ENCODE data around the gene LDLRAP1. TPM values are rescaled to one million over a fixed set of nuclear protein-coding genes. Genes with fewer than 3 reads are reported as not detected.
"Not testable (repeated sequence)": the region's sequence is repeated elsewhere in the genome, so short reads cannot be mapped to it uniquely, and the experiment has no call there.

Gene LDLRAP1
- total RNA-seq, 1 donor from 2014 or later: 6.3 TPM

DNA sequence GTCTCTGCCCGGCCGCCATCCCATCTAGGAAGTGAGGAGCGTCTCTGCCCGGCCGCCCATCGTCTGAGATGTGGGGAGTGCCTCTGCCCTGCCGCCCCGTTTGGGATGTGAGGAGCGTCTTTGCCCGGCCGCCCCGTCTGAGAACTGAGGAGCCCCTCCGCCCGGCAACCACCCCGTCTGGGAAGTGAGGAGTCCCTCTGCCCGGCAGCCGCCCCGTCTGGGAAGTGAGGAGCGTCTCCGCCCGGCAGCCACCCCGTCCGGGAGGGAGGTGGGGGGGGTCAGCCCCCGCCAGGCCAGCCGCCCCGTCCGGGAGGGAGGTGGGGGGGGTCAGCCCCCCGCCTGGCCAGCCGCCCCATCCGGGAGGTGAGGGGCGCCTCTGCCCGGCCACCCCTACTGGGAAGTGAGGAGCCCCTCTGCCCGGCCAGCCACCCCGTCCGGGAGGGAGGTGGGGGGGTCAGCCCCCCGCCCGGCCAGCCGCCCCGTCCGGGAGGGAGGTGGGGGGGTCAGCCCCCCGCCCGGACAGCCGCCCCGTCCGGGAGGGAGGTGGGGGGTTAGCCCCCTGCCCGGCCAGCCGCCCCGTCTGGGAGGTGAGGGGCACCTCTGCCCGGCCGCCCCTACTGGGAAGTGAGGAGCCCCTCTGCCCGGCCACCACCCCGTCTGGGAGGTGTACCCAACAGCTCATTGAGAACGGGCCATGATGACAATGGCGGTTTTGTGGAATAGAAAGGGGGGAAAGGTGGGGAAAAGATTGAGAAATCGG is 60.6 kb downstream of the LDLRAP1 start:
- not testable (repeated sequence) for H3K4me1 Mint-ChIP-seq (ENCODE audit: low read depth); H3K9me3 Mint-ChIP-seq
- H3K27me3 Mint-ChIP-seq (ENCODE audit: low read depth): peaks cover 45% of the 10 kb centered on the region

DNA sequence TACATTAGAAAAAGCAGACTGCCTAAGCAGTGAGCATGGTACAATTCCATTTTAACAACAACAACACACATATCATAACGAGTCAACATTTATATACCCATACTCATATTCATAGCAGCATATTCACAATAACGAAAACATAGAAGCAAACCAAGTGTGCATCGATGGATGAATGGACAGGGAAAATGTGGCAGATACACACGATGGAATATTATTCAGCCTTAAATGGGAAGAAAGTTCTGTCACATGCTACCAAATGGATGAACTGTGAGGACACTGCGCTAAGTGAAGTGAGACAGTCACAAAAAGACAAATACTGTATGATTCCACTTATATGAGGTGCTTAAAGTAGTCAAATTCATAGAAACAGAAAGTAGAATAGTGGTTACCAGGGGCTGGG is 63.7 kb downstream of the LDLRAP1 start:
- no peak overlapping the region for H3K27ac Mint-ChIP-seq
- peaks cover 56% of the 10 kb centered on the region for H3K27me3 Mint-ChIP-seq (ENCODE audit: low read depth)
- DNase-seq (ENCODE audit: low spot score): no peak

More for the DNA sequence above, 60.6 kb downstream of the LDLRAP1 start:
- H3K4me3 Mint-ChIP-seq (ENCODE audit: low read depth); H3K36me3 Mint-ChIP-seq (ENCODE audit: low read depth); DNase-seq (ENCODE audit: low spot score); H3K27ac Mint-ChIP-seq; intact Hi-C loops (cut with micrococcal nuclease): not testable (repeated sequence)

DNA sequence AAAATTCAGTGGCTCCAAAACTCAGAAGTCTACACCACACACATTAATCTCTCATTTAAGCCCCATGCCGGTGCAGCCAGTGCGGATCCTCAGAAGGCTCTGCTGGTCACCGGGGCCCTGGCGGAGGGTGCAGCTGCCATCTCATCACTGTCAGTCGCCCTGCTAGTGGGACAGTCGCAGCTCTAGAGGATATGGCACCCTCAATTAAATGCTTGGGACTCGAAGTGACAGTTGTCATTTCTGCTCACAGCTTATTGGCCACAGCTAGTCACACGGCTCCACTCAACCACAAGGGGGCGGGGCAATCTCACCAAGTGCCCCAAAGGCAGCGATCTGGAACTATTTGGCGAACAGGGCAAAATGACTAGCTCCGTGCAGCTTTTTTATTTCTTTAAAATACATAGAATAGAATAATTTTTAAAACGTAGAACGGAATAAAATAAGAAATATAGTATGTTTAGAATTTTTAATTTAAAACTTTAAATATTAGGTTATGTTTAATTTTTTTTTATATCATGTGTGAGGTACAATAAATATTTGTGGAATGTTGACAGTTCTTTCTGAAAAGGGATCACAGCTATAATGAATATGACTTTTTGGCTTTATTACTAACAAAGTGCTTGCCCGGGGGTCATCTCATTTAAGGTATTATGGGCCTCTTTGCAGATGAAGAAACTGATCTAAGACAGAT is 65.2 kb downstream of the LDLRAP1 start:
- no peaks in the 10 kb centered on the region for H3K4me1 Mint-ChIP-seq (ENCODE audit: low read depth)
- DNase-seq (ENCODE audit: low spot score): peak; percentile 80
- no peaks in the 10 kb centered on the region for H3K9me3 Mint-ChIP-seq
- peaks cover 69% of the 10 kb centered on the region for H3K27me3 Mint-ChIP-seq (ENCODE audit: low read depth)
- intact Hi-C loops (cut with micrococcal nuclease): loop anchor here (5.0 kb wide), 1 partner anchor 34 kb away; no protein-coding TSS in a partner anchor
- no peaks in the 10 kb centered on the region for H3K36me3 Mint-ChIP-seq (ENCODE audit: low read depth)
- no peak overlapping the region for H3K4me3 Mint-ChIP-seq (ENCODE audit: low read depth)
- H3K27ac Mint-ChIP-seq: no peak overlapping the region

More for the DNA sequence above, 63.7 kb downstream of the LDLRAP1 start:
- H3K4me3 Mint-ChIP-seq (ENCODE audit: low read depth): no peak overlapping the region
- no peaks in the 10 kb centered on the region for H3K9me3 Mint-ChIP-seq
- intact Hi-C loops (cut with micrococcal nuclease): loop anchor here (5.0 kb wide), 1 partner anchor 35 kb away; no protein-coding TSS in a partner anchor
- H3K4me1 Mint-ChIP-seq (ENCODE audit: low read depth): no peaks in the 10 kb centered on the region
- no peaks in the 10 kb centered on the region for H3K36me3 Mint-ChIP-seq (ENCODE audit: low read depth)

DNA sequence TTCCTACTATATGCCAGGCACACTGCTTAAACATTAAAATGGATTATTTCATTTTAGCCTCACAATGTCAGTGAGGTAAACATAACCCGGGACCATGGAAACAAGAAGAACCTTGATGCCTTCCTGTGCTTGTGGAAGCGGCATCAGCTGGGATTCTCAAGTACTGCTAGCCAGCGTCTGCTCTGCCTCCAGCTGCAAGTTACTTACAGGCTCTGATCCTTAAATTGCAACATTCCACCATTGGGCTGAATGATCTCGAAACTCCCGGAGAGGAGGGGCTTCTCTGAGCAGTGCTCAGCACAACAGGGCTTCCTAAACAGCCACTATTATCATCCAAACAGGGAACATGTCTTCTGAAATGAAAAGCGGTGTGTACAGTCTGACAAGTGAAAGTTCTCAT is 66.5 kb downstream of the LDLRAP1 start:
- no peak overlapping the region for H3K4me3 Mint-ChIP-seq (ENCODE audit: low read depth)
- peaks cover 76% of the 10 kb centered on the region for H3K27me3 Mint-ChIP-seq (ENCODE audit: low read depth)
- H3K9me3 Mint-ChIP-seq: no peaks in the 10 kb centered on the region
- no peak for DNase-seq (ENCODE audit: low spot score)
- intact Hi-C loops (cut with micrococcal nuclease): loop anchor here (2.0 to 5.0 kb wide), 2 partner anchors 32 to 187 kb away; no protein-coding TSS in a partner anchor
- H3K27ac Mint-ChIP-seq: no peak overlapping the region
- peaks cover 6% of the 10 kb centered on the region for H3K4me1 Mint-ChIP-seq (ENCODE audit: low read depth)
- no peaks in the 10 kb centered on the region for H3K36me3 Mint-ChIP-seq (ENCODE audit: low read depth)

DNA sequence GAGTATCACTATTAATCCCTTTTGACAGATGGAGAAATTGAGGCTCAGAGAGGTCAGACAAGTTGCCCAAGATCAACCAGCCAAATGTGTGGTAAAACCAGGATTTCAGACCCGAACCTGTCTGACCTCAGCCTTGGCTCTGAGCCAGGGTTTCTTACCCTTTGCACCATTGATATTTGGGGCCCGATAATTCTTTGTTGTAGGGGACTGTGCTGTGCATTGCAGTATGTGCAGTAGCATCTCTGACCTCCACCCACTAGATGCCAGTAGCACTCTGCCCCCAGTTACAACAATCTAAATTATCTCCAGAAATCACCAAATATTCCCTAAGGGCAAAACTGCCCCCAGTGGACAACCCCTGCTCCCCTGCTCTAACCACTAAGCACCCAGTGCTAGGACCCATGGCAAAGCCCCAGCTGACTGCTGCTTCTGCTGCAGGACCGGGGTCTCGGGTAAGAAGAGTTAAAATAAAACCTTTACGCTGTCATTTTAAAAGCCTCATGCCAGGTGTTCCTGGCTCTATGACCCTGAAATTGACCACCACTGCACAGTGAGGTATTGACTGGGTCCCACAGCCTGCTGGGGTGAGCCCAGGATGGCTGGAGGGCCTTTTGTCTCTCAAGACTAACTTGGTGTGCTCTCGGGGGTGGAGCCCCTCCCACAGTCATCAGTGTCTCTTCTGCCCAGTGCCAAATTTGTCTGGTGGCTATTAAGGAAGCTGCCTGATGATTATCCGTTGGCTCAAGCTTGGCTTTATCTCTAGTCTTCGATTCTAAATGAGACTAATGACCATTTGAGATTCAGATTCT is 67.6 kb downstream of the LDLRAP1 start:
- DNase-seq (ENCODE audit: low spot score): no peak
- intact Hi-C loops (cut with micrococcal nuclease): loop anchor here (2.0 kb wide), 1 partner anchor 186 kb away; no protein-coding TSS in a partner anchor
- no peaks in the 10 kb centered on the region for H3K36me3 Mint-ChIP-seq (ENCODE audit: low read depth)
- H3K9me3 Mint-ChIP-seq: no peaks in the 10 kb centered on the region
- peaks cover 74% of the 10 kb centered on the region for H3K27me3 Mint-ChIP-seq (ENCODE audit: low read depth)
- peaks cover 16% of the 10 kb centered on the region for H3K4me1 Mint-ChIP-seq (ENCODE audit: low read depth)
- H3K27ac Mint-ChIP-seq: no peak overlapping the region
- no peak overlapping the region for H3K4me3 Mint-ChIP-seq (ENCODE audit: low read depth)

DNA sequence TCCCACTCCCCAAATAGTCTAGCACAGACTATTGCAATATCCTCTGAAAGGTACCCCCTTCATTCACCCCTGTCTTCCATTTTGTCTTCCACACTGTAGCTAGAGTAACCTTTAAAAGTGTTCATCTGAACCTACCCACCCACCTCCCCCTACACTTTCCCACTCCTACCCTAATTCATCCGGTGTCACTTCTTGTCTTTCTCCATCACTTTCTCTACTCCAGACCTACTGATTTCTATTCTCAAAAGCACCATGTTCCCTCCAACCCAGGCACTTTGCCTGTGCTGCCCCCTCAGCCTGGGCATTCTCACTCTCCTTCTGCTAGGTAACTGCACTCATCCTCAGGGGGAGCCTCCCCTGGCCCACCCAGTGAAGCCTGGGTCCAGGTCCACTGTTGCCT is 68.4 kb downstream of the LDLRAP1 start:
- intact Hi-C loops (cut with micrococcal nuclease): loop anchor here (2.0 kb wide), 1 partner anchor 185 kb away; no protein-coding TSS in a partner anchor
- H3K9me3 Mint-ChIP-seq: no peaks in the 10 kb centered on the region
- no peak for DNase-seq (ENCODE audit: low spot score)
- peaks cover 16% of the 10 kb centered on the region for H3K4me1 Mint-ChIP-seq (ENCODE audit: low read depth)
- peaks cover 66% of the 10 kb centered on the region for H3K27me3 Mint-ChIP-seq (ENCODE audit: low read depth)
- no peak overlapping the region for H3K4me3 Mint-ChIP-seq (ENCODE audit: low read depth)
- no peak overlapping the region for H3K27ac Mint-ChIP-seq
- H3K36me3 Mint-ChIP-seq (ENCODE audit: low read depth): no peaks in the 10 kb centered on the region

DNA sequence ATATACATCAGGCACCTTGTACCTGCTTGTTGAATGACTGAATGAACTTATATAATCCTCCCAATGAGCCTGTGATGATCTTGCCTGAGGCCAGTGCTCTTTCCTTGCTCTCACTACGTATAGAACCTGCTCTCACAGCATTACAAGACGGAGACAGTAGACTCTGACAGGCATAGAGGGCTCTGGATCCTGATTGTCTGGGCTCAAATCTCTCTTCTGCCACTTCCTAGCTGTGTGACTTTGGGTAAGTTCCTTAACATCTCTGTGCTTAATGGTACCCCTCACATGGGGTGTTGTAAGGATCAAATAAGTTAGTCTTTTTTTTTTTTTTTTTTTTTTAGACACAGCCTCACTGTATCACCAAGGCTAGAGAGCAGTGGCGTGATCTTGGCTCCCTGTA is 69.0 kb downstream of the LDLRAP1 start:
- H3K27ac Mint-ChIP-seq: no peak overlapping the region
- H3K9me3 Mint-ChIP-seq: no peaks in the 10 kb centered on the region
- no peak overlapping the region for H3K4me3 Mint-ChIP-seq (ENCODE audit: low read depth)
- intact Hi-C loops (cut with micrococcal nuclease): no loop called here
- peaks cover 60% of the 10 kb centered on the region for H3K27me3 Mint-ChIP-seq (ENCODE audit: low read depth)
- no peaks in the 10 kb centered on the region for H3K36me3 Mint-ChIP-seq (ENCODE audit: low read depth)
- no peak for DNase-seq (ENCODE audit: low spot score)
- H3K4me1 Mint-ChIP-seq (ENCODE audit: low read depth): peaks cover 16% of the 10 kb centered on the region

DNA sequence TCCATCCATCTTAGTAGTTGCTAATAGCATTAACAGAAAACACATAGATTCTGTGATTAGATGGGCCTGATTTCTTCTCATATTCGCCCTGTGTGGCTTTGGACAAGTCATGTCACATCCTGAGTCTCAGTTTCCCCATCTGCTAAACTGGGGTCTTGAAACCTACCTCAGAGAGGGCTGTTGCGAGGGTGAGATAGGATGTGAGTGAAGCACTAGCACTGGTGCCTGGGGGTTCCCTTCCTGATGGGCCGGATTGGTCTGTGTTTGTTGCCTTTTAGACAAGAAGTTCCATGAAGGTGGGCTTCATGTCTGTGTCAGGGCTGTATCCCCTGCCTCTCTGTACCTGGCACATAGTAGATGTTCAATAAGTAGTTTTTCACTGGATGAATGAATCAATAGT is 69.7 kb downstream of the LDLRAP1 start:
- Mint-ChIP-seq H3K4me1 (ENCODE audit: low read depth) (peaks cover 16% of the 10 kb centered on the region), H3K9me3 (no peaks in the 10 kb centered on the region), H3K27ac (no peak overlapping the region), H3K4me3 (ENCODE audit: low read depth) (no peak overlapping the region), H3K27me3 (ENCODE audit: low read depth) (peaks cover 61% of the 10 kb centered on the region), H3K36me3 (ENCODE audit: low read depth) (no peaks in the 10 kb centered on the region)
- DNase-seq (ENCODE audit: low spot score): no peak
- intact Hi-C loops (cut with micrococcal nuclease): no loop called here

DNA sequence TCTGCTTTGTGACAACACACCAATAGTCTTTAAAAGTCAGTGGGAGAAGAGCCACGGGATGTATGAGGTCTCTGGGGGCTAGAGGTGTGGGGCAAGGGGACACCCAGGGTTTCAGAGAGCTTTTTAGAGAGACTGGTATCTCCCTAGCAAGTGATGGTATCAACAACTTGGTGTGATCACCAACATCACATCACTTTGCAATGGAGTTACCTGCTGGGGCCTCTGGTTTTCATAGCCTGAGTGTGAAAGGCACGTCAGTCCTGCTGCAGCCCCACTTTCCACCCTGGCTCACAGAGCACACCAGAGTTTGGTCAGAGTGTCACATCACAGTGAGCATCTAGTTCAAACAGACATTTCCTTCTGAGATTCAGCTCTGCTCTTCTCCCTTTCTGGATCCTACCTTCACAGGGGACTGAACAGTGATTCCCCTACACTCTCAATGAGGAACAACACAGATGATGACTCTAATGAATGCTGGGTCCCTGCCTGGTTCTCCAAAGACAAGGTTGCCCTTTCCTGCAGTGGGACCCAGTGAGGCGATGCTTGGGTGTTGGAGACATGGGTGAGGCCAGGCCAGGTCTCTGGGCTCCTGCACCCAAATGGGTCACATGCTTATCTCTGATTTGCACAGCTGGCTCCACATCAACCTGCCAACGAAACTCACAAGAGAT is 71.2 kb downstream of the LDLRAP1 start:
- Mint-ChIP-seq H3K4me3 (ENCODE audit: low read depth) (no peak overlapping the region), H3K4me1 (ENCODE audit: low read depth) (peaks cover 30% of the 10 kb centered on the region), H3K9me3 (no peaks in the 10 kb centered on the region), H3K27ac (no peak overlapping the region), H3K27me3 (ENCODE audit: low read depth) (peaks cover 66% of the 10 kb centered on the region), H3K36me3 (ENCODE audit: low read depth) (no peaks in the 10 kb centered on the region)
- no peak for DNase-seq (ENCODE audit: low spot score)
- intact Hi-C loops (cut with micrococcal nuclease): no loop called here

DNA sequence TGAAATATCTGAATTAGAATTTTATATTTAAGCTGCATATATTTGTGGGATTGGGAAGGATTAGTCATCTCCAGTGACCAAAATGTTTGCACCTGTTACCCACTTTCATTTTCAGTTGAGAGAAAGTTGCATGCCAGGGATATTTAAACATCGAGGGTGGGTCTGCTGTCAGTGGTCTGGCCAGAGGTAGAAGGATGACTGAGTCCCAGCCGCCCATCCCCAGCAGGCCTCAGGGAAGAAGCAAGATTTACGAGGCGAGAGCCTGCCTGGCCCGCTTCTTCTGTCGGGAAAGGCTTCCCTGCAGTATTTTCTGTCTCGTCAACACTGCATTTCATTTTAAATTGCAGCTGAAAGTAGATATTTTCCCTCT is 71.8 kb downstream of the LDLRAP1 start:
- H3K9me3 Mint-ChIP-seq: no peaks in the 10 kb centered on the region
- H3K4me1 Mint-ChIP-seq (ENCODE audit: low read depth): peaks cover 35% of the 10 kb centered on the region
- H3K36me3 Mint-ChIP-seq (ENCODE audit: low read depth): no peaks in the 10 kb centered on the region
- H3K27ac Mint-ChIP-seq: no peak overlapping the region
- intact Hi-C loops (cut with micrococcal nuclease): no loop called here
- H3K4me3 Mint-ChIP-seq (ENCODE audit: low read depth): no peak overlapping the region
- no peak for DNase-seq (ENCODE audit: low spot score)
- H3K27me3 Mint-ChIP-seq (ENCODE audit: low read depth): peaks cover 67% of the 10 kb centered on the region

DNA sequence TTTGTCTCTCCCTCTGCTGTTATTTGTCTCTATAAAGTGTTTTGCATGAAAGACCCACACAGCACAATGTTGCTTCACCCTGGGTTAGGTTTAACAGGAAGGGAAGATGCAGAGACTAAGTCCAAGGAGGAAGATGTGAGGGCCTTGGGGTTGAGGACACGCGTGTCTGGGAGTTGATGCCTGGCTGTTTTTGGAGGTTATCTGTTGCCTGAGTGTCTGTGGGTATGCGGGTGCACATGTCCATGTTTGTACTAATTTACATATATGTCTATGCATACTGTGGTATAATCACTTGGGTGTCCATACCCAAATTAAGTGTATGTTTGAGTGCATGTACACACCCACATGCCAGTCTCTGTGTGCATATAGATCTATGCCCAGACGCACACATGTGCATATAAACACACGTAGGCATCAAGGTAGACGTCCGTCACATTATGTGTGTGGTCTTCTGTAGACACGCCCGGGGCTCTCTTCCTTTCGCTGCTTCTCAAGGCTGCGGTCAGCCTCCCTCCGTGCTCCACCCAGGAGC is 72.2 kb downstream of the LDLRAP1 start:
- intact Hi-C loops (cut with micrococcal nuclease): no loop called here
- Mint-ChIP-seq H3K4me1 (ENCODE audit: low read depth) (peaks cover 40% of the 10 kb centered on the region), H3K27me3 (ENCODE audit: low read depth) (peaks cover 68% of the 10 kb centered on the region)

More for the DNA sequence above, 72.2 kb downstream of the LDLRAP1 start:
- no peak for DNase-seq (ENCODE audit: low spot score)
- H3K4me3 Mint-ChIP-seq (ENCODE audit: low read depth): peak overlapping the region; percentile 50
- no peaks in the 10 kb centered on the region for H3K36me3 Mint-ChIP-seq (ENCODE audit: low read depth)
- H3K27ac Mint-ChIP-seq: no peak overlapping the region
- no peaks in the 10 kb centered on the region for H3K9me3 Mint-ChIP-seq
